Activated T-cell treated with anti-CD3 and anti-CD28 coated beads for 48 hours (primary cell): ENCODE data around the gene SDC1.

Source experiments
- DNase-seq: peaks from one replicate; pipeline ENCODE4 v3.0.0-alpha.2; 2020; ENCODE audit warnings: low read depth

Gene SDC1

DNA sequence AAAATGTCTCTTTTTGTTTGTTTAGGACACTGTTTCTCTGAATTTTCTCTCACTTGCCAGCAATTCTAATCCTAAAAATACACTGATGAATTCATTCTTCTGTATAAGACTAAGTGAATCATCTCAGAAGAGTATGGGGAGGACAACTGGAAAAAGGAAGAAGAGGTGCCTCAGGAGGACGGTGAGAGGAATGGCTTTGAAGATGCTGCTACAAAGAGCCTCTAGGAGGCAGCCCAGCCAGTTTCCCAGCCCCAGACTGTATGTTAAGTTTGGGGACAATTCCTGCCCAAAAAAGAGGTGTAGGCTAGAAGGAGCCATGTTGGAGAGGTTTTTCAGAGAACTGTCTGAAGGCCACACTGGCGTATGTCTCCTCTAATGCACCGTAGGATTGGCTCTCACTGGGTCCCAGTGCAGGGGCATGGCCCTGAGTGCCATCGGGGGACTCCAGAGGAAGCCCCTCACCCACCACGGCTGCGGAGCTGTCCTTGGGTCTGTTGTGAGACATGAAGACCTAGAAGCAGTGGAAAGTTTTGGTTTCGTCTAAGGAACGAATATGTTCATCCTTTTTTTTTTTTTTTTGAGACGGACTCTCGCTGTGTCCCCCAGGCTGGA, 3.1 kb upstream of the SDC1 start:
- DNase-seq = no peak

DNA sequence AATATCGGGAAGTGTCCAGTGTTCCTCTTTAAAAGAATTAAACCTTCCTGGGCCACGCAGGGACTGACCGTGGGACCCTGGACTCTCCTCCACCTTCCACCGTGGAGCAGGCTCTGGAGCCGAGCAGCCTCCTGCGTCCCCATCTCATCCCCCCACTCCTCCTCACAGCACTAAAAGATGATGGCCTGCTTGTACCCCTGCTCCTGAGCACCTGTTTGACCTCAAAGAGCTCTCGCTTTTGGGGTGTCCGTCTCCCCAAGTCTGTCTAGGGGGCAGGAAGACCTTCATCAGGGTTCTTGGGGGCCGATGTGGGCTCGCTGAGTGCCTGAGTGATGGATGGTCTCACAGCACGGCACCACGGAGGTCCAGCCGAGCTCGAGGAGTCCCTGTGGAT, 1.2 kb upstream of the SDC1 start:
- no peak for DNase-seq

DNA sequence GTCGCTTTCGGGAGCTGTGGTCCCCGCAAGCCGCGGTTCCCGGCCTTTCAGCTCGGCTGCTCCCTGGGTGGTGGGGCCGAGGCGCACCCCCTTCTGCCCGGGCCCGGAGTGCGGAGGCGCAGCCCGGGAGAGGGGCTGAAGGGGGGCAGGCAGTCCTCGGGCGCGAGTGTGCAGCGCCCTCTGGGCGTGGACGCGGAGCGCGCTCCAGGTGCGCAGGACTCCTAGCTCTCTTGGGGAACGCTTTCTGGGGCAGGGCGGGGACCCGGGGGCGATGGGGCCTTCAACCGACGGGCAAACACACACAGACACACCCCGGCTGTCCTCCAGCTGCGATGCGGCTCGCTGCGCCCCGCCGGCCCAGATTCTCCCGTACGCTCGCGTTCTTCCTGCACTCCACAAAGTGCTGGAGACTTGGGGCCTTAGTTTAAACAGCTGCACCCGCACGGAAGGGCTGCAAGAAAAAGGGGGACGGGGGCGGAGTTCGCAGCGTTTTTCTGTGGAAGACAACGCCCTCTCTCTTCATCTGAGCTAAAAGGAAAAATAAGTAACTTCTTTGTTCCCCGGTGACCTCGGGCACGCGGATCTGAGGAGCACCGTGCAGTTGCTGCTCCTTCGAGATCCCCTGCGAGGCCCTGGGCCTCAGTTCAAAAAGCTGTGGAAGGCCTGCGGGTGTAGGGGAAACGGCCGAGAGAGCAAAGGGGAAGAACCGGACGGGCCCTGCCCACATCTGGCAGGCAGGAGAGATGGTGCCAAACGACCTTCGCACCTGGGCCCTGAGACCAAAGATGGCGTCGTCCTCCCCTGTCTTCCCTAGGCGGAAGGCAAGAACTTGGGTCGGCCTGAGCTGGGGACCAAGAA, 593 bp upstream of the SDC1 start:
- peak; percentile 46 for DNase-seq

DNA sequence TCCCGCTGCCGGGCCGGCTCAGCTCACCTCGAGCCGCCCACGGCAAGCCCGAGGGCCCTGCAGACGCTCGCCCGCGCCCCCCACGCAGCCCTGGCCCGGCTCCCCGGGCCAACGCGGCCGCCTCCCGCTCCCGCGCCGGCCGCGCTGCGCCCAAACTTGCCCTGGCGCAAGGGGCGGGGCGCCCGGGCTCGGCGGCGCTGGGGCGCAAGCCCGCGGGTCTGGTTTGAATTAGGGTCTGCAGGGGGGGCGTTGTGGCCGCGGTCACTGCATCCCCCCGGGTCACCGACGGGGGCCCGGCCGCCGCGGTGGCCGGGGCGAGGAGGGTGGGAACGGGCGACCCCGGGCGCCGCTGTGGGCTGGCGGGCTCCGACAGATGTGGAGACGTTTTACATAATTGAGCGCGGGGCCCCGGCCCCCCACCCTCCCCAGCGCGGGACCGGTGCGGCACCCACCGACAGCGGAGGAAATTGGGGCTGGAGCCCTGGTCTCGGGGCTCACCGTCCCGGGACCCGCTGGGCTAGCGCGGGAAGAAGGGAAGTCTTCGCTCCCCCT, 690 bp downstream of the SDC1 start:
- no peak for DNase-seq

DNA sequence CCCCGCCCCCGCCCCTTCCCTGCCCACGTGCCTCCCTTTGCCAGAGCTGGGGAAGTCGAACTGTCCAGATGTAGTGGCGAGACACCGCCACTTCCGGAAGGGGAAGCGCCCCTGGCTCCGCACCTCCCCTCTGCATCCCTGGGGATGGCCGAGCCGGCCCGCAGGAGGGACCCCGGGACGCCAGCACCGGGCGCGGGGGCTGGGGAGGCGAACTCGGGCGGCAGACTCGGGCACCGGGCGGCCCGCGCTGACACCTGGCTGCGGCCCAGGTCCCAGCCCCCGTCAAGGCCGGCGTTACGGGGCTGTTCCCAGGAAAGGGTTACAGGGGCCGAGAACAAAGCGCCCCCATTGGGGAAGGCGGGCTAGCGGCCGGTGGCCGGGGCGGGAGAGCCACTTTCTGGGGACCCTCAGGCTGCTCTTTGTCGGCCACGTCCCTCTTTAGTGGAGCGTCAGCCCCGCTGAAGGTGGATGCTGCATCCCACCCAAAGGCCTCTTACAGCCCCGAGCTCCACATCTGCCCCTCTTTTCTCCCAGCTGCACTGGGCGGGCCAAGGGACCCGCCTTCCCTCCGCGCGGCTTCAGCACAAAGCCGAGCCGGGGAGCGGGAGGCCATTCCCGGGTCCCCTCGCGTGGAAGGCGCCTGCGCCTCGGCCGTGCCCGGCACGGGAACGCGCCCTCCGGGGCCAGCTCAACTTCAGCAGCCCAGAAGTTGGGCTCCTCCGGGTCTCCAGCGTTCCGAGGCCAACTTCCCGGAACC, 1.3 kb downstream of the SDC1 start:
- no peak for DNase-seq

DNA sequence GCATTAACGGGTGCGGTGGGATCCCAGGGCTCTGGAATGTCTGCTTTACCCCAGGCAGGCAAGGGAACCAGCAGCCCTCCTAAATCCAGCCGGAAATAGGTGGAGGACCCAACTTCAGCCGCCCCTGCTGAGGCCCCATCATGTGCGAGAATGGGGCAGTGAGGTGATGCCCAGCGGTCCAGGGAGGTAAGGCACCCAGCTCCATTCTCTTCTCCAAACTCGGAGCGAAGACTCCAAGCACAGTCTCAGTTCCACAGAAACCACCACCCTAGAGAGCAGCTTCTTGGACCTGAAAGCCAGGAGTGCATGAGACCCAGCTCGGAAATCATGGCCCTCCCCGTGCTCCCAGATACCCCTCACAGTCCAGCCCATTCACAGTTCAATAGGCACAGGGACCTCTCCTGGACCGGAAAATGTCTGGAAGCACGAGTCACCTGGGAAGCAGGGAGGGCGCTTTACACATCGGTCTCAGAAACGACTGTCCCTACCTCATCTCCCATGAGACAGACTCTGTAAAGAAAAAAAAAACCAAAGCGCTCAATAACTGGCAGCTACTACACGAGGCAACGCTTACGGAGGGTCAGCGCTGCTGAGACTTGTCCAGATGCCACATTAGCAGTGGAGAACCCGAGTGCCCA, 2.0 kb downstream of the SDC1 start:
- DNase-seq = no peak

DNA sequence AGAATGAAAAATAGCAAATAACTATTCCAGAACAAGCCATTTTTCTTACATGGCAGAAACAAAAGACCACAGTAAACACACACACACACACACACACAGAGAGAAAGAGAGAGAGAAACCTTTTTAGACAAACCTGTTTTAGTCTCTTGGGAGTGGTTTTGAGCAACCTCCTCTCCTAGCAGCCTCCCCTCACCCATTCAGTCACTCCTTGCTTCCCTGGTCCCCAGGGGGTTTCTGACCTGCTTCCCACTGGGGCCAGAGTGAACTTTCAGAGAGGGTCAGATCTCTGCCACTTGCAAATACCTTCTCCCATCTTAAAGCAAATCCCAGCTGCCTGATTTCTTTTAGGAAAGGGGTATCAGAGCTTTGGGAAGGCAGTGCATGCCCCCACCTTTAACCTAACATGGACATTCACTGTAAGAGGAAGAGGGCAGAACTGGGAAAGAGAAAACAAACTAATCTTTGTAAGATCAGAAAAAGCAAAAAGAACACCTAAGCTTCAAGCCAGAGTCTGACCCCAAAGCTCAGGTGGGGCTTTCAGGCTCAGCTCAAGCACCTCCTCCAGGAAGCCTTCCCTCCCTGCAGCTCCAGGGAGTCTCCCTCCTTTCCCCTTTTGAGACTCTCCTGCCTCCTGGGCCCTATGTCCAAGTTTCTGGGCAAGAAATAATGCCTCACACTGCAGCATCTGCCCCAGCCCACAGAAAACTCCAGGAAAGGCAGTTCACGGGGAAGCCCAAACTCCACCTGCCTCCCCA, 2.7 kb downstream of the SDC1 start:
- no peak for DNase-seq

DNA sequence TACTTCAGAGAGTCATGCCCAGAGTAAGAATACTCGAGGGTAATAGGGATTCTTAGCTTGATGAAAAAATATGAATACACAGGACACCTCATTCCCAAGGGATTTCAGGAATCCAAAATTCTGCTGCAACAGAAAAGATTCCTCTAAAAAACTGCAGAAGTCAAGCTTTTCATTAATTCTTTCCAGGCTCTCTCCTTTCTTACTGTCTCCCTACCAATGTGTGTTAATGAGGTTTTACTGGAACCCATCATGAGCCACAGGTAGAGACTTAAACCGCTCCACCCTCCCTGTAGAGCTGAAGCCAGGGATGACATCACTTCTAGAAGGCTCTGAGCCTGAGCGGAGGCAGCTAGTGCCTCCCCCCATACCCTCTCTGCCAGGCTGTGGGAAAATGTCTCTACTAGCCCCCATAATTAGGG, 3.4 kb downstream of the SDC1 start:
- DNase-seq = no peak

DNA sequence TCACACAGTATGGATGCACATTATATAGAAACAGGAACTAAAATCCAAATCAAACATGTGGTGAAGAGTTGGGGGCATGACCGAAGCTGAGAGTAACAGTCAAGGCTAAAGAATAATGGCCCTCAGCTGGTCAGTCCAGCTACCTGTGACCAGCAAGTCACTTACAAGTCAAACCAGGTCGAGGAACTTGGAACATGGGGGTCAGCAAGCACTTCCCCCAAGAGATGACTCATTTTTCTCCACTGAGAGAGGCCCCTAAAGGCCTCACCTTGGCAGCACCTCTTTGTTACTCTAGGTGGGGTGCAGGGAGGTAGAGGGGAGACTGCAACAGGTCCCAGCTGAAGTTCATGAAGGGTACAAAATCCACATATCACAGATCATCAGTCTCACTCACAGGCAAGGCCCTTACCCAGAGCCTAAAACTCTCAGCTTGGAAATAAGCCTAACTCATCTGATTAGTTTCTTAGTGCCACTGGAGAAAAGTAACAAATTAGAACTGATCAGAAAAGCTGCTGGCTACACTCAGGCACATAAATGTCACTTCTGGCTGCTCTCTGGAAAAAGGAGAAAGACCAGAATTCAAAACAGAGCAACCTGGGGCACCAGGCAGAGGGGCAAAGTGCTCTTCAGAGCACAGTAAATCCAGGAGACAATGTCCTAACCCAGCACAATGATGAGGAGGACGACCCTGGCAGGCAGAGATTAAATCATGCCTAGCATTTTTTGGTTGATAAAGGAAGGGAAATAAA, 4.0 kb downstream of the SDC1 start:
- no peak for DNase-seq

DNA sequence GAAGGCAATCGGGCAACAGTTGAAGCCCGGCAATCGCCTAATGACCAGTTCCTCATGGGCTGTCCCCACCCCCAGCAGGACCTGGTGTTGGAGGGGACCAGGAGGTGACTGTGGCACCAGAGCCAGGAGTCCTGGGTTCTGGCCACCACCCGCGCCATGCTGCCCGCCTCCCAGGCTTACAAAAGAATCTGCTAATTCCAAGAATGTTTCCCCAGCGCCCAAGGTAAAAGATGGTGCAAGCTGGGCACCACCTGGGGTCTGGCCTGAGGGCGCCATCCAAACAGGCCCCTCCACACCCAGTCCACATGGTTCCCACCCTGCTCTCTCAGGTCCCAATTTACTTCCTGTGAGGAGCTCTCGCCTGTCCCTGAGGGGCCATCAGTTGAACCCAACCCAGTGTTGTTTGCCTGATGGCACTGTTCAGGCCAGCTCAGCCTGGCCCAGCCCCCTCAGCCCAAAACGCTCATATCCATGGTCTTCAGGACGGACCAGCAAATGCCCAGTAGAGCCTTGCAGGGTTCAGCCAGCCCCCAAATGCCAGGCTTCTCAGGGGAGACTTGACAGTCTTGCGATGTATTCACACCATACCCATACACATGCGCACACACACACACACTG, 5.1 kb downstream of the SDC1 start:
- no peak for DNase-seq

DNA sequence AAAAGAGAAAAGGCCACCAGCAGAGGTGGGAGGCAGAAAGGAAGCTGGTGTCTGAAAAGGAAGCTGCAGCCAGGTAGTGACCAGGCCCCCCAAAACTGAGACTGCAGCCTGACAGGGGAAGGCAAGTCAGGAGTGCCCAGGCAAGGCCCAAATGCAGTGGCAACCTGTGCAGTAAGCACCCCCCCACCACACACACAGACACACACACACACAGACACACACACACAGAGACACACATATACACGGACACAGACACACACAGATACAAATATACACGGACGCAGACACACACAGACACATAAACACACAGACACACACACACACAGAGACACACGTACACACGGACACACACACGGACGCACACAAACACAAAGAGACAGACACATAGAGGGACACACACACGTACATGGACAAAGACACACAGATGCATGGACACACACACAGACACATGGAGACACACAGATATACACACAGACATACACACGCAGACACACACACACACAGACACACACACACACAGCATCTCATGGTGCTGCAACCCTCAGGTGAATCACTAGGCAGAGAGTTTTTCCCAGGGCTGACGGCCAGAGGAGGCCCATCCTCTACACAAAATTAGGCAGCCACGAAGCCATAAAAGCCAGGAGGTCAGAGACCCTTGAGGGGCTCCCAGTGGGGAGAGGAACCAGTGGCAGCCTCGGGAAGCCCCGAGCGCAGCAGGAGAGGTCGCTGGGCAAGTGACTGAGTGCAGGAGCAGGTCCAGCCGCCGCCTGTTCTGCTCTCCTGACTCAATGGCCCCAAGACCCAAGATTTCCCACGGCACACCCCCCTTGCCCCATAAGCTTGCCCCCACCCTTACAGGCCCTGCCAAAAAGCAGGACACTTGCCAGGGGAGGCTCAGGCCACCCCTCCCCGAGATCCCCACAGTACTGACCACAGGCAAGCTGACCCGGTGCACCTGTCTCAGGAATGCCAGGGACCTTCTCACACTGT, 6.3 kb downstream of the SDC1 start:
- no peak for DNase-seq

DNA sequence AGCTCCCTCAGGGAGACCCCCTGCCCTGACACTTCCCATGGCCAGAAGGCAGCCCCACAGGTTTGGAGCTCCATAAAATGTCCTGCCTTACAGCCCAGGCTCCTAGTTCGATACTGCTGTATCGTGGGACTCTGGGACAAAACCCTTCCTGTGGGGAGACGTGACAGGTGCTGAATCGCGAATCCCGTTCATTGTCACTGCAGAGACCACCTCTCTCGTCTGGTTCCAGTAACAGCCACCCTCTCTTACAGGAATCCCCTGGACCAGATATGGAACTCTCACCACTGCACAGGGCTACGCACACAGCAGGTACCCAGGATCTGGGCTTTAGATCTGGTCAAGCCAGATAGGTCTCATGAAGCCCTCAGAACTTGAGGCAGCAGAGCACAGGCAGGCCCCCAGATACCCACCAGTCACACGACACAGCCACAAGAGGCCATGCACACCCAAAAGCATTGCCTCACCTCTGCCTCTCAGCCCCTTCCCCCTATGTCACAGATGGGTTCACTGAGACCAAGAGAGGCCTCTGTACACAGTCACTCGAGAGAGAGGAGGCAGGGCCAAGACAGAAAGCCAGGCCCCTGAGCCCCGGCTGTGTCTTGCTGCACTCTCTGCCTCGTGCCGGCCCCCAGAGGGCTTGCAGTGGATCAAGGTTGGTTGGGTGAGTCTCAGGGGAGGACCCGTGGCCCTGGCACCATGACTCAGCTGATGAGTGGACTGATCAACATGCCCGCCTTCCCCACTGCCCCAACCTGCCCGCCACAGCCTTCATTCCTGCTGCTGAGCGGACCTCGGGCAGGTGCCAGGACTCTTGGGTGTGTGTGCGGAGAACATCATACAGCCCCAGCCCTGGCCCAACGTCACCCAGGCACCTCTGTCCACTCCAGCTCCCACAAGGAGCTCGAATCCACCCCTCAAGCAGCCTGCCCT, 7.6 kb downstream of the SDC1 start:
- no peak for DNase-seq

DNA sequence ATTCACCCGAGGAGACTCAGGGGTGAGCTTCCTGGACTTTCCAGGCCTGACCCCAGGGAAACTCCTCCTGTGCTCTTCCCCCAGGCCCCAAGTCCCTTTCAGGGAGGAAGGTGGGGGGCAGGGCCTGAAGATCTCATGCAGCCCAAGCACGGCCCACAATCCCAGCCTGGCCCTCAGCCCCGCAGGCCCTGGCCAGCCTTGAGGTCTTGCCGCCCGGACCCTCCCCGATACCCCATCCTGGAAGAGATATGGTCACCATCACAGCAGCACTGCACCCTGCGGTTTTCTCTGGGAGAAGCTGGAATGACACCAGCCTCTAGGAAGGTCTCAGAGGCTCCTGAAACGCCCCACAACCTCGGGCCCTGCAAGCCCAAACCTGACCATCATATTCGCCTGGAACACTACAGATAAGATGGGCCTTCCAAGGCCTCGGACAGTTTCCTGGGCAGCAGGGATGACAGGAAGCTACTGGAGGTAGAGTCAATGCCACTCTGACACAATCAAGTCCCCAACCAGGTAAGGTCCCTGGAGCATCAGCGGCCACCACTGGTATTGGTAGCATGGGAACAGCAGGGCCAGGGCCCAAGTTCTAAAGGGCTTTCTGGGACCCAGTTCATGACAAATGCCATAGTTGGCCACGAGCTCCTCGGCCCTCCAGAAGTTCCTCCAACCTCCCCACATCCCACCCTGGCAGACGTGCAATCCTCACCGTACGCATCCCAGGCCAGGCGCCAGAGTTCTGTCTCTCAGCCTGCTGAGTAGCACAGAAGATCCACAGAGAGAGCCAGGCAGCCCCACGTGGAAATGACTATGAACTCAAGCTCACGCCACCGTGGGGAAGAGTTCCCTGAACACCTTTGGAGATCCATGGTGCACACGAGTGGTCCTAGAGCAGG, 8.6 kb downstream of the SDC1 start:
- DNase-seq = no peak

DNA sequence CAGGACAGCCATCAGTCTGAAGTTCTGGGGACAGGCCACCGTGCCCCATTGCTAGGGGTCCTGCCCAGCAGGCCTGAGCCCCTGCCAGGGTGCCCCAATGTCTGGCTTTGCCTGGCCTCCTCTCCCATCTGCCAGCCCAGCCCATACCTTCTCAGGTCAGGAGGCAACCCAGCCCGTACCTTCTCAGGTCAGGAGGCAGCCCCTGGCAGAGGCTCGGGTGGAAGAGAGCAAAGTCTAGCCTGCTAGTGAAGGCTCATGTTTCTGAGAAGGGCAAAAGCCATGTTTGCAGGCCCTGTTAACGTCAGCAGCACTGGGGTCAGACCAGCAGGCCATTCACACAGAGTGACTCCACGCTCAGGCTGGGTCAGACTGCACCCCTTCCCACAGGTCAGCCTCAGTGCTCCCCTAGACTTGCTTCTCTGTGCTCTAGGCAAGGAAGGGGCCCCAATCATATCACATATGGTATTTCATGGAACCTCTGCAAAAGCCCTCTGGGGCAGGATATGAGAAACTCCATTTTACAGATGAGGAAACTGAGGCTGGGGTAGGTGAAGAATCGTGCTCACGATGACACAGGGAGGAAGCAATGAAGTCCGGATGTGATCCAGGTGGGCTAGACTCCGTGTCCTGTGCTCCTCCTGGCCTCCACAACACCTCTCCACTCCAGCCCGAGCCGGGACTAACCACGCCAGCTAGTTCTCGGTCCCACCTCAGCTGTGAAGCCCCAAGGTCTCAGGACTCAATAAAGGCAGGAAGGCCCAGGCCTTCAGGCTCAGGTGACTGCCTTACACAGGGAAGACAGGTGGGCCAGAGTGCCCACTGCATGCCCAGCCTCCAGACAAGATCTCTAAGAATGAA, 9.5 kb downstream of the SDC1 start:
- no peak for DNase-seq

DNA sequence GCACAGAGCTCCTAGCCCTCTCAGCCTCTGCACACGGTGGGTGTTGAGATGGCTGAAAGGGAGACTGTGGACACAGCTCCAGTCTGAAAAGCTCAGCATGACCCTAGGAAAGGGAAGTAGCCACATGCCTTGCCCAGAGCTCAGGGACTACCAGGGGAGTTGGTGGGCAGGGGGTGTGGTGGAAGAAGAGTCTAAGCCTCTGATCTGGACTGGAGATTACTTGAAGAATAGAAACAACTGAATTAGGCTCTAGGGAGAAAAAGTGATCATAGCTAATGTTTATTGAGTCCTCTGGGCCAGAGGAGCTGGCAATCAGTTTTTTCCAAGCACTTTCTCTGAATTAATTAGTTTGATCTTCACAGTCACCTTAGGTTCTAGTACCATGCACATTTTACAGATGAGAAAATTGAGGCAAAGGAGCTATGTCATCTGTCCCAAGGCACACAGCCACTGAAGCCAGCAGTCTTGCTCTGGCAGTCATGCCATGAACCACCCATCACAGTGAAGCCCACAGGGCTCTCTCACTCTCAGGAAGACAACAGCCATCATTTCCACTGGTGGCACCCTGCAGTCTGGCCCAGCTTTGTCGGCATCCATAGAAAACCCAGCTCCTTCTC, 10.3 kb downstream of the SDC1 start:
- no peak for DNase-seq
